Parathyroid adenoma (tissue), 2 donors: ENCODE measurements around the gene MLIP.

Experiments used
- H2AFZ ChIP-seq: fragments of 300-600 bp; sonication (generic); one replicate; pipeline ENCODE4 v1.7.0; 2017; ENCODE audit warnings: antibody characterized with exemption, mild to moderate bottlenecking
- H3K27ac ChIP-seq: fragments of 300-600 bp; sonication (generic); one replicate; pipeline ENCODE4 v1.7.0; 2017
- H3K27me3 ChIP-seq: fragments of 300-600 bp; sonication (generic); one replicate; pipeline ENCODE4 v1.7.0; 2017; ENCODE audit warnings: low read length; ENCODE audit not compliant: control insufficient read depth, insufficient read depth
- H3K36me3 ChIP-seq: fragments of 300-600 bp; sonication (generic); one replicate; pipeline ENCODE4 v1.7.0; 2017; ENCODE audit warnings: low read length; ENCODE audit not compliant: control insufficient read depth, insufficient read depth
- H3K4me1 ChIP-seq: fragments of 300-600 bp; sonication (generic); one replicate; pipeline ENCODE4 v1.7.0; 2017; ENCODE audit warnings: control low read depth
- H3K4me2 ChIP-seq: fragments of 300-600 bp; sonication (generic); one replicate; pipeline ENCODE4 v1.7.0; 2017; ENCODE audit warnings: low read length
- H3K4me3 ChIP-seq: fragments of 300-600 bp; sonication (generic); one replicate; pipeline ENCODE4 v1.7.0; 2017; ENCODE audit warnings: low read depth, low read length
- H3K79me2 ChIP-seq: fragments of 300-600 bp; sonication (generic); one replicate; pipeline ENCODE4 v1.7.0; 2017; ENCODE audit warnings: control low read depth
- H3K9ac ChIP-seq: fragments of 300-600 bp; sonication (generic); one replicate; pipeline ENCODE4 v1.7.0; 2017; ENCODE audit warnings: mild to moderate bottlenecking
- H3K9me3 ChIP-seq: fragments of 300-600 bp; sonication (generic); one replicate; pipeline ENCODE4 v1.7.0; 2017; ENCODE audit warnings: low read length; ENCODE audit not compliant: control insufficient read depth
- CTCF ChIP-seq: fragments of 300-600 bp; sonication (generic); IDR thresholded peaks from one replicate; pipeline ENCODE4 v1.7.0; 2017; ENCODE audit warnings: antibody characterized with exemption, mild to moderate bottlenecking
- donor health status: primary hyperparathyroidism.

The MLIP gene

GRCh38 chr6:54111341-54112045 is at the start of gene MLIP:
Gene MLIP (plus strand): TSS chr6:54111443. CDS start chr6:54111480, 37 bp downstream.
- no peak within 1 kb of the TSS for H3K27ac ChIP-seq
- no peak within 1 kb of the TSS for H3K4me2 ChIP-seq

GRCh38 chr6:54063228-54063539 is 48.1 kb upstream of the MLIP start:
- no peak overlapping the region for H3K27ac ChIP-seq
- no peak overlapping the region for H3K9ac ChIP-seq
- TF ChIP-seq CTCF: no peak
- H3K4me3 ChIP-seq: no peak overlapping the region
- H3K9me3 ChIP-seq: no peaks in the 10 kb centered on the region
- H3K4me1 ChIP-seq: no peaks in the 10 kb centered on the region
- H2AFZ ChIP-seq: no peak overlapping the region
- H3K79me2 ChIP-seq: no peaks in the 10 kb centered on the region
- no peaks in the 10 kb centered on the region for H3K27me3 ChIP-seq
- no peaks in the 10 kb centered on the region for H3K36me3 ChIP-seq
- H3K4me2 ChIP-seq: no peak overlapping the region

More at GRCh38 chr6:54111341-54112045, at the start of gene MLIP:
- TF ChIP-seq CTCF: no peak
- H3K36me3 ChIP-seq: no peaks in the 10 kb centered on the region
- H3K9ac ChIP-seq: no peak within 1 kb of the TSS
- H3K9me3 ChIP-seq: no peaks in the 10 kb centered on the region
- no peaks in the 10 kb centered on the region for H3K4me1 ChIP-seq
- H3K4me3 ChIP-seq: no peak within 1 kb of the TSS
- no peaks in the 10 kb centered on the region for H3K79me2 ChIP-seq
- H3K27me3 ChIP-seq: no peaks in the 10 kb centered on the region
- H2AFZ ChIP-seq: no peak within 1 kb of the TSS

GRCh38 chr6:54068694-54069093 is 42.5 kb upstream of the MLIP start:
- H3K36me3 ChIP-seq: no peaks in the 10 kb centered on the region
- H3K4me1 ChIP-seq: no peaks in the 10 kb centered on the region
- H2AFZ ChIP-seq: no peak overlapping the region
- no peak overlapping the region for H3K4me2 ChIP-seq
- TF ChIP-seq CTCF: no peak
- H3K9ac ChIP-seq: no peak overlapping the region
- no peaks in the 10 kb centered on the region for H3K27me3 ChIP-seq
- no peak overlapping the region for H3K4me3 ChIP-seq
- no peaks in the 10 kb centered on the region for H3K9me3 ChIP-seq
- no peaks in the 10 kb centered on the region for H3K79me2 ChIP-seq
- H3K27ac ChIP-seq: no peak overlapping the region

- no peak overlapping the region for H3K27ac ChIP-seq
- no peaks in the 10 kb centered on the region for H3K27me3 ChIP-seq
- H3K4me2 ChIP-seq: no peak overlapping the region
- H3K9me3 ChIP-seq: no peaks in the 10 kb centered on the region
- no peaks in the 10 kb centered on the region for H3K79me2 ChIP-seq
- H3K36me3 ChIP-seq: no peaks in the 10 kb centered on the region
- H3K9ac ChIP-seq: no peak overlapping the region
- no peak for TF ChIP-seq CTCF
- no peak overlapping the region for H3K4me3 ChIP-seq
- H3K4me1 ChIP-seq: no peaks in the 10 kb centered on the region
- no peak overlapping the region for H2AFZ ChIP-seq
These were observed 41.2 kb upstream of the MLIP start for GRCh38 chr6:54070025-54070424.

- Histone ChIP-seq H3K9ac (no peak overlapping the region), H3K9me3 (no peaks in the 10 kb centered on the region), H2AFZ (no peak overlapping the region), H3K36me3 (no peaks in the 10 kb centered on the region), H3K79me2 (no peaks in the 10 kb centered on the region), H3K4me1 (no peaks in the 10 kb centered on the region), H3K4me2 (no peak overlapping the region), H3K27ac (no peak overlapping the region), H3K27me3 (no peaks in the 10 kb centered on the region), H3K4me3 (no peak overlapping the region)
- TF ChIP-seq CTCF: no peak
These were observed 39.4 kb upstream of the MLIP start for GRCh38 chr6:54071821-54072340.
